ENCODE results near the gene RCAN2.
"Not testable (repeated sequence)": the region's sequence is repeated elsewhere in the genome, so short reads cannot be mapped to it uniquely, and the experiment has no call there.

Gene RCAN2

GRCh38 chr6:46440641-46441040 is 50.6 kb downstream of the RCAN2 start:
- no peak for FAIRE-seq

GRCh38 chr6:46440141-46440540 is 51.1 kb downstream of the RCAN2 start:
- DNase-seq (ENCODE audit: low spot score) (no peak), FAIRE-seq (no peak)

More at GRCh38 chr6:46440641-46441040, 50.6 kb downstream of the RCAN2 start:
- no peak for DNase-seq (ENCODE audit: low spot score)

- no peak for DNase-seq (ENCODE audit: low spot score)
- no peak for FAIRE-seq
These were observed 53.0 kb downstream of the RCAN2 start for GRCh38 chr6:46438245-46438644.

- FAIRE-seq (no peak), DNase-seq (ENCODE audit: low spot score) (peak; percentile 59)
These were observed 53.5 kb downstream of the RCAN2 start for GRCh38 chr6:46437671-46438221.

- FAIRE-seq (no peak), DNase-seq (ENCODE audit: low spot score) (no peak)
These were observed 68.6 kb downstream of the RCAN2 start for GRCh38 chr6:46422619-46423018.

- FAIRE-seq = no peak
- no peak for DNase-seq (ENCODE audit: low spot score)
These were observed 69.3 kb downstream of the RCAN2 start for GRCh38 chr6:46421939-46422338.

GRCh38 chr6:46420921-46421638 is 70.2 kb downstream of the RCAN2 start:
- no peak for FAIRE-seq
- DNase-seq (ENCODE audit: low spot score) = no peak

- DNase-seq (ENCODE audit: low spot score) (peak; percentile 52), FAIRE-seq (no peak)
These were observed 71.7 kb downstream of the RCAN2 start for GRCh38 chr6:46419576-46420002.

- no peak for FAIRE-seq
- DNase-seq (ENCODE audit: low spot score) = no peak
These were observed 76.9 kb downstream of the RCAN2 start for GRCh38 chr6:46414398-46414797.

- FAIRE-seq = no peak
- no peak for DNase-seq (ENCODE audit: low spot score)
These were observed 78.6 kb downstream of the RCAN2 start for GRCh38 chr6:46412662-46413061.

- no peak for FAIRE-seq
- no peak for DNase-seq (ENCODE audit: low spot score)
These were observed 79.6 kb downstream of the RCAN2 start for GRCh38 chr6:46411456-46412197.

GRCh38 chr6:46410334-46410953 is 80.8 kb downstream of the RCAN2 start:
- DNase-seq (ENCODE audit: low spot score) (no peak), FAIRE-seq (no peak)

GRCh38 chr6:46407776-46408530 is 83.3 kb downstream of the RCAN2 start:
- FAIRE-seq = no peak
- DNase-seq (ENCODE audit: low spot score) = no peak

GRCh38 chr6:46407246-46407645 is 84.0 kb downstream of the RCAN2 start:
- no peak for FAIRE-seq
- DNase-seq (ENCODE audit: low spot score) = no peak

GRCh38 chr6:46405620-46406180 is 85.5 kb downstream of the RCAN2 start:
- not testable (repeated sequence) for FAIRE-seq

GRCh38 chr6:46400898-46401297 is 90.4 kb downstream of the RCAN2 start:
- no peak for DNase-seq (ENCODE audit: low spot score)
- FAIRE-seq = no peak

More at GRCh38 chr6:46405620-46406180, 85.5 kb downstream of the RCAN2 start:
- not testable (repeated sequence) for DNase-seq (ENCODE audit: low spot score)

GRCh38 chr6:46395530-46395929 is 95.7 kb downstream of the RCAN2 start:
- no peak for FAIRE-seq

GRCh38 chr6:46393940-46394337 is 97.3 kb downstream of the RCAN2 start:
- no peak for DNase-seq (ENCODE audit: low spot score)
- FAIRE-seq = no peak

More at GRCh38 chr6:46395530-46395929, 95.7 kb downstream of the RCAN2 start:
- no peak for DNase-seq (ENCODE audit: low spot score)

- FAIRE-seq (no peak), DNase-seq (ENCODE audit: low spot score) (no peak)
These were observed 97.9 kb downstream of the RCAN2 start for GRCh38 chr6:46393161-46393939.

GRCh38 chr6:46392294-46392693 is 99.0 kb downstream of the RCAN2 start:
- DNase-seq (ENCODE audit: low spot score) = no peak
- FAIRE-seq = no peak
